ENCODE data around the gene DAND5. TPM values are rescaled to one million over a fixed set of nuclear protein-coding genes. Genes with fewer than 3 reads are reported as not detected.
"Not testable (repeated sequence)": the region's sequence is repeated elsewhere in the genome, so short reads cannot be mapped to it uniquely, and the experiment has no call there.

DAND5 gene
- total and polyA plus RNA-seq, 4 donors, result 0.01 to 0.25 (median 0.17) TPM

- DNase-seq, result no peak
- ATAC-seq (ENCODE audit: insufficient read depth, low FRiP score), result no peak
- Histone ChIP-seq H3K4me3 (no peak overlapping the region), H3K27ac (ENCODE audit: low read depth in 1 of 2, low read length in 1 of 2) (no peak overlapping the region), H3K36me3 (ENCODE audit: control insufficient read depth in 4 of 4, insufficient read depth in 4 of 4, low read length in 4 of 4) (no peaks in the 10 kb centered on the region), H3K9ac (ENCODE audit: insufficient read depth in 1 of 2, low read length in 2 of 2) (no peak overlapping the region), H3K27me3 (ENCODE audit: control insufficient read depth in 3 of 3, insufficient read depth in 3 of 3, low read length in 2 of 3) (no peaks in the 10 kb centered on the region), H3K4me1 (ENCODE audit: control insufficient read depth in 5 of 5, insufficient read depth in 5 of 5, low read length in 5 of 5) (no peaks in the 10 kb centered on the region), H3K9me3 (ENCODE audit: control insufficient read depth in 4 of 4, insufficient read depth in 3 of 4, low read length in 3 of 4) (no peaks in the 10 kb centered on the region)
- TF ChIP-seq CTCF (IDR thresholded peaks at IDR 0.05; ENCODE audit: control extremely low read depth, extremely low read depth), result no peak
- 76 to 77% methylated on average over 17 of the region's 17 CpGs for WGBS, 2 donors
Observed at GRCh38 chr19:12975221-12975741, 5.9 kb downstream of the DAND5 start.

GRCh38 chr19:12976109-12976508, 6.7 kb downstream of the DAND5 start:
- WGBS, 2 donors, result 82 to 91% methylated on average over 7 of the region's 7 CpGs
- not testable (repeated sequence) for H3K27ac ChIP-seq (ENCODE audit: low read depth in 1 of 2, low read length in 1 of 2); H3K27me3 ChIP-seq (ENCODE audit: control insufficient read depth in 3 of 3, insufficient read depth in 3 of 3, low read length in 2 of 3); H3K9ac ChIP-seq (ENCODE audit: insufficient read depth in 1 of 2, low read length in 2 of 2); DNase-seq; ATAC-seq (ENCODE audit: insufficient read depth, low FRiP score); H3K4me1 ChIP-seq (ENCODE audit: control insufficient read depth in 5 of 5, insufficient read depth in 5 of 5, low read length in 5 of 5); H3K9me3 ChIP-seq (ENCODE audit: control insufficient read depth in 4 of 4, insufficient read depth in 3 of 4, low read length in 3 of 4); H3K4me3 ChIP-seq; H3K36me3 ChIP-seq (ENCODE audit: control insufficient read depth in 4 of 4, insufficient read depth in 4 of 4, low read length in 4 of 4)

- Histone ChIP-seq H3K27ac (ENCODE audit: low read depth in 1 of 2, low read length in 1 of 2) (no peak overlapping the region), H3K4me3 (no peak overlapping the region), H3K4me1 (ENCODE audit: control insufficient read depth in 5 of 5, insufficient read depth in 5 of 5, low read length in 5 of 5) (peaks cover 0 to 8% (median 3%) of the 10 kb centered on the region in 5 donors), H3K9me3 (ENCODE audit: control insufficient read depth in 4 of 4, insufficient read depth in 3 of 4, low read length in 3 of 4) (no peaks in the 10 kb centered on the region), H3K27me3 (ENCODE audit: control insufficient read depth in 3 of 3, insufficient read depth in 3 of 3, low read length in 2 of 3) (no peaks in the 10 kb centered on the region), H3K36me3 (ENCODE audit: control insufficient read depth in 4 of 4, insufficient read depth in 4 of 4, low read length in 4 of 4) (no peaks in the 10 kb centered on the region), H3K9ac (ENCODE audit: insufficient read depth in 1 of 2, low read length in 2 of 2) (no peak overlapping the region)
- no peak for DNase-seq
- no peak for ATAC-seq (ENCODE audit: insufficient read depth, low FRiP score)
- TF ChIP-seq CTCF (IDR thresholded peaks at IDR 0.05; ENCODE audit: control extremely low read depth, extremely low read depth), result no peak
- WGBS, 2 donors, result 91 to 95% methylated on average over 3 of the region's 3 CpGs
Observed at GRCh38 chr19:12979974-12980373, 10.6 kb downstream of the DAND5 start.

GRCh38 chr19:12982648-12983047, 13.3 kb downstream of the DAND5 start:
- ATAC-seq (ENCODE audit: insufficient read depth, low FRiP score), result no peak
- H3K4me3 ChIP-seq, result no peak overlapping the region
- no peak for DNase-seq
- no peaks in the 10 kb centered on the region for H3K36me3 ChIP-seq (ENCODE audit: control insufficient read depth in 4 of 4, insufficient read depth in 4 of 4, low read length in 4 of 4)
- no peaks in the 10 kb centered on the region for H3K27me3 ChIP-seq (ENCODE audit: control insufficient read depth in 3 of 3, insufficient read depth in 3 of 3, low read length in 2 of 3)
- WGBS, 2 donors, result 92 to 93% methylated on average over 6 of the region's 6 CpGs
- no peak overlapping the region for H3K27ac ChIP-seq (ENCODE audit: low read depth in 1 of 2, low read length in 1 of 2)
- no peaks in the 10 kb centered on the region for H3K9me3 ChIP-seq (ENCODE audit: control insufficient read depth in 4 of 4, insufficient read depth in 3 of 4, low read length in 3 of 4)
- H3K9ac ChIP-seq (ENCODE audit: insufficient read depth in 1 of 2, low read length in 2 of 2), result no peak overlapping the region
- TF ChIP-seq CTCF (IDR thresholded peaks at IDR 0.05; ENCODE audit: control extremely low read depth, extremely low read depth), result no peak
- peaks cover 0 to 9% (median 4%) of the 10 kb centered on the region in 5 donors for H3K4me1 ChIP-seq (ENCODE audit: control insufficient read depth in 5 of 5, insufficient read depth in 5 of 5, low read length in 5 of 5)
